Stimulated activated CD4-positive, alpha-beta T cell treated with anti-CD3 and anti-CD28 coated beads, Interleukin-15, amount 100 ng/mL, for 48 hours (primary cell): ENCODE data around the gene JPH4.
"Not testable (repeated sequence)": the region's sequence is repeated elsewhere in the genome, so short reads cannot be mapped to it uniquely, and the experiment has no call there.

Source experiments
- DNase-seq, 2 donors: peaks; one replicate each; pipeline ENCODE4 v3.0.0-alpha.2; 2020; ENCODE audit warnings: low read depth in 2 of 2

The JPH4 gene

GRCh38 chr14:23578560-23579310 is at the start of gene JPH4:
JPH4 (minus strand) TSS chr14:23578790; CDS start chr14:23577453, 1,337 bp downstream.
- DNase-seq: no peak

GRCh38 chr14:23627961-23628360 is 49.4 kb upstream of the JPH4 start:
- DNase-seq: no peak

DNA sequence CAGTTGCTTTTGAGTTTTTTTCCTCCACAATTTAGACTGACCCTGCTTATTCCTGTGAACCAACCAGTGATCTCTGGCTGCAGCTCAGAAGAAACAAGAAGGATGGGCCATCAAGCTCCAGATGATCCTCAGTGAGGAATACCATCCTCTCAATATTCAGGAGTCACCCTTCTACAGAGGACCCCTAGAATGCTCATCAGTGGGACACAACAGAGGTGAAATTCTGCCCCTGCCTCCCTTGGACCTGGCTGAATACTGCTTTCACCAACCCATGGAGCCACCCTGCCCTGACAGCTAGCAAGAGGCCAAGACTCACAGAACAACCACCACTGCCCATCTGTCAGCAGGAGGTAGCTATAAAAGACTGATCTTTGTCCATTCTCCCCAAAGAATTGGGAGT is 48.4 kb upstream of the JPH4 start:
- DNase-seq: no peak

GRCh38 chr14:23624830-23625404 is 46.3 kb upstream of the JPH4 start:
- DNase-seq: no peak

GRCh38 chr14:23623962-23624361 is 45.4 kb upstream of the JPH4 start:
- no peak for DNase-seq

- no peak for DNase-seq
Observed at GRCh38 chr14:23622990-23623389, 44.4 kb upstream of the JPH4 start.

DNA sequence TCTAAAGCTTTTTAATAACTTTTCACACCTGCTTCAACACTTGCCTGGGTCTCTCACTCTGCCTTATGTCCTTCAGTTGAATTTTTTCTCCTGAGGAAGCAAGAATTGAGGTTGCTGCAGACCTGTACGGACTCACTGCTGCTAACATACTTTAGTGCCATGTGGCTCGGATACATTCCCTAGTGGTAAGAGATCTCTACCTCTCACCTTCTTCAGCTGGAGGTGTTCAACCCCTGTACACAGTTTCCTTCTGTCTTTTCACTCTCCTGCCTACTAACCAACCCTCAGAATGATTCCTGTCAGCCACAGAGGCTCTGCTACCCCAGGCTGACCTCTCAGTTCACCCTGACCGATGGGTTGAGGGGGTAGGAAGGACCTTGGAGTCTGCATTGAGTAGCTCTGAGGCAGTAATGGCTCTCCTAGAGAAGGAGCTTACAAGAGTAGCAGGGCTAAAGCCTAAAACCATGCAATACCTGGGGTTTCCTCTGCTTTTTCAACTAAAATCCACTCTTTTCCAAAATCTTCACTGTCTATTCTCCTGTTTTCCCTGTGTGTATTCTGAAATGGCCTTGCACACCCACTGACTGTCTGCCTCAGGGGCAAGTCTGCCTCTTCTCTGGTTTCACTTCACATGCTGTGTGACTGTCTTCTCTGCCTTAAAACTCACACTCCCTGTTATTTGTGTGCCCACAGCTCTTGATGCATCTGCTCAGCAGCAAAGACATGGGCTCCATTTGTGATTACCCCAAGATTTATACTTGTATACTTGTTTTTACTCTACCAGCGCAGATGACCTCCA is 43.5 kb upstream of the JPH4 start:
- no peak for DNase-seq

GRCh38 chr14:23621204-23621931 is 42.8 kb upstream of the JPH4 start:
- no peak for DNase-seq

GRCh38 chr14:23620177-23620702 is 41.6 kb upstream of the JPH4 start:
- DNase-seq: no peak

DNA sequence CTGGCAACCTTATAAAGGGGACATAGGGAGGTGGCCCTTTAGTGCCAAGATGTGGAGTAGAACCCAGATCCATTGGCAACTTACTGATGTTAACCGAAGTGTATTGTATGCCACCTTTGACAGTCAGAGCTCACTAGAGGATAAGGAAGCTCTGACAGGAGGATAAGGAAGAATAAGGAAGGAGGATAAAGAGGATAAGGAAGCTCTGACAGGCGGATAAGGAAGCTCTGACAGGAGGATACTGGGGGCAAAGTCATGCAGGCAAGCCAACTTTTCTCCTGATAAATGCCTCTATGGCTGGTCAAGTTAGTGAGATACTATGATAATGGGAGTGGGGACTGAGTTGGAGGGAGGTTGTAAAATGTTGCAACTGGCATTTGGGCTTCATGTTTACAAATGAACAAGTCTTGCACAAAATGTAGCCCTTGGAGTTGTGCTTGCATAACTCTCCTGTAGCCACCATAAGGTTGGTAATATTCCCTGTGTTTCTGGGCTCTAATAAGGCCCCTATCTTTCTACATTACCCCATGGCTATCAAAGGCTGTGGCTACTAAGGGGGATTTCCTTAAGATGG is 39.9 kb upstream of the JPH4 start:
- no peak for DNase-seq

GRCh38 chr14:23617539-23617938 is 38.9 kb upstream of the JPH4 start:
- no peak for DNase-seq

GRCh38 chr14:23615856-23616255 is 37.3 kb upstream of the JPH4 start:
- no peak for DNase-seq

- no peak for DNase-seq
Observed at GRCh38 chr14:23614395-23614828, 35.8 kb upstream of the JPH4 start.

GRCh38 chr14:23613242-23614070 is 34.9 kb upstream of the JPH4 start:
- DNase-seq: no peak

DNA sequence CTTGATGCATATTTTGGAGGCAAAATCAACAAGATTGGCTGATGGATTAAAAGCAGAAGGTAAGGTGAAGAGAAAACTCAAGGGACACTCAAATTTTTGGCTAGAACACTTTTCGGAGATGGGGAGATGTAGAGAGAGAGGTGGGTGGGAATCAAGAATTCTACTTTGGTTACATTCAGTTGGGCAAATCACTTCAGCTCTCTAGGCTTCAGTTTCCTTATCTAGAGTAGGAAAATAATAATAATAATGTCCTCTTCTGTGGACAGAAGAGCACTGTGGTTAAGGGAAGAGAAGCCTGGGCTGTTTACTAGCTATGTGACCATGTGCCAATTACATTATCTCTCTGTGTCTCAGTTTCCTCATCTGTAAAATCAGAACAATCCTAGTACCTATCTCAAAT is 34.2 kb upstream of the JPH4 start:
- DNase-seq: no peak

DNA sequence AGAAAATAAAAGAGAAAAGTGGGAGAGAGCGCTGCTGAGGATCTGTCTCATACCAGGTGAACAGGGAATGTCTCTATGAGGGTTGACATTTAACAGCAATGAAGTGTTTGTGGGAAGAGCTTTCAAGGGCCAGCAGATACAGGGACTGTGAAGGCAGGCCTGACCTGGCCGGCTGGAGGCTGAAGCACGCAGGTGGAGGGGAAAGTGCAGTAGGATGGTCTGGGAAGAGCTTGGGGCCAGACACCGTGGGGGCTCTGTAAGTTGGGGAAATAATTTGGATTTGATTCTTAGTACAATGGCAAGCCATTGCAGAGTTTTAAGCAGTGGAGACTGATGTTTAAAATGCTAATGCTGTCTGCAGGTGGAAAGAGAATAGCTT is 33.8 kb upstream of the JPH4 start:
- no peak for DNase-seq

- no peak for DNase-seq
Observed at GRCh38 chr14:23610815-23611289, 32.3 kb upstream of the JPH4 start.

GRCh38 chr14:23610090-23610814 is 31.7 kb upstream of the JPH4 start:
- no peak for DNase-seq

GRCh38 chr14:23609411-23610089 is 31.0 kb upstream of the JPH4 start:
- not testable (repeated sequence) for DNase-seq
